Measurements from ENCODE around the gene LRRC47.

- no peak for TF ChIP-seq POLR2AphosphoS5 (IDR thresholded peaks at IDR 0.05)
- no peak for TF ChIP-seq CTCF (IDR thresholded peaks at IDR 0.05)
- TF ChIP-seq EP300 (IDR thresholded peaks at IDR 0.05), result no peak
Observed at GRCh38 chr1:3779265-3779911, 16.9 kb downstream of the LRRC47 start.

All from stomach (tissue), 4 donors.